NCI-H1417 treated with DMSO at 0.1 percent for 48 hours (cell line): ENCODE data around the gene GJD2.

ENCODE experiments used
- DNase-seq: peaks from one replicate; lab custom pipeline; 2025; lab: John Stamatoyannopoulos, UW

The GJD2 gene

DNA sequence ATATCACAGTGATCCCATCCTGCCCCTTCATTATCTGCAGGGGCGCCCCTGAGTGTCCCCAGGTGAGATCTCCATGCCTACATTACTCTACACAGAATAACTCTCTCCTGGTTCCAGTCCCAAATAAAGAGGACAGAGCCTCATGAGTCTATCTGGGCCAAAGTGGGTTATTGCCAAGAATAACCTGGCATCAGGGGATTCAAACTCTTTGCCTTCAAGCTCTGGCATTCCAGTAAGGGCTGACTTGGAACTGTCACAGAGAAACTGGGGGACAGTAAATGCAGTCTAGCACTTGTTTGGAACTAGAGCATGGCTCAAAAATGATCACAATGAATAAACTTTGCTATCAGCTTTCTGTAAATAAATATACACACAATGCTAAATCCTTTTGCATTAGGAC, 30.3 kb downstream of the GJD2 start:
- DNase-seq, result no peak

DNA sequence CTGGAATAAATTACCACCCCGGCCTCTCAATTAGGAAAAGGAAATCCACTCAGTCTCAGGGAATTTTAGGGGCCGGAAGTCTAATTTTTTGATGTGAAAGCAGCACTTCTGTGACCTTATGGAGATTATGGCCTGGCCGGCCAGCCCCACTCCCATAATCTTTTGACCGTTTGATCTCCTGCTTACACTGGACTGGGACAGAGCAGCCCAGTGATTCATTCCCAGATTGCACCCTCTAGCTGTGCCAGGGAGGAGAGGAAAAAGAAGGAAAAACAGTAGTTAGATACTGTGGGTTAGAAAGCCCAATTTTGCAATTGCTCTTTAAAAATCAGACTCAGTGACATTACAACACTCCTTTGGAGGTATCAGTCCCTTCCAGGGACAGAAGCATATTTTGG, 32.4 kb downstream of the GJD2 start:
- DNase-seq, result no peak

DNA sequence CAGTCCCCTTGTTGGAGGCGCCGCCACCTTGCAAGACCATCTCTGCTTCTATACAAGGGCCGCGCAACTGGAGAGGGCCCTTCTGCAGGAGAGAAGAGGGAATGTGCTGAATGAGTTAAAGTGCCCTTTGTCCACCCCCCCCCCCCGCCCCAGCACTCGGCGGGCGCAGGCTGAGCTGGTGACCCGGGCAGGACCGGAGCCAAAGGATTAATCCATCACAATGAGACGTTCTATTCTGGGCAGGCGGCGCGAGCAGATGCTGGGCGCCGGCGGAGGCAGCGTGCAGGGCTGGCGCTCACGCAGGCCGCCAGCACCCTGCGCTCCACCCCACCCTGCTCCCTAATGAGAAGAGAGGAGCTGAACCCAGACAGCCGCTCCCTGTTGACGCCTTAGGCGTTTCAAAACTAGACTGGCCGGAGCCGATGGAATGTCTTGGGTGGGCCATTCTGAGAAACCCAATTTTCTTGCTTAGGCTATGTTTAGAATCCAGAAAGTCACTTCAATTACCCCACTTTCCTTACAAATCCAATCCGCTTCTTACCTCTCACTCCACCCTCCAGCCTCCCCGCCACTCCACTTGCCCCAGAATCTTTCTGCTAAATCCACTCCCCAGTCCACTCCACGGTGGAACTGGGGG, 32.9 kb downstream of the GJD2 start:
- peak; percentile 60 for DNase-seq

DNA sequence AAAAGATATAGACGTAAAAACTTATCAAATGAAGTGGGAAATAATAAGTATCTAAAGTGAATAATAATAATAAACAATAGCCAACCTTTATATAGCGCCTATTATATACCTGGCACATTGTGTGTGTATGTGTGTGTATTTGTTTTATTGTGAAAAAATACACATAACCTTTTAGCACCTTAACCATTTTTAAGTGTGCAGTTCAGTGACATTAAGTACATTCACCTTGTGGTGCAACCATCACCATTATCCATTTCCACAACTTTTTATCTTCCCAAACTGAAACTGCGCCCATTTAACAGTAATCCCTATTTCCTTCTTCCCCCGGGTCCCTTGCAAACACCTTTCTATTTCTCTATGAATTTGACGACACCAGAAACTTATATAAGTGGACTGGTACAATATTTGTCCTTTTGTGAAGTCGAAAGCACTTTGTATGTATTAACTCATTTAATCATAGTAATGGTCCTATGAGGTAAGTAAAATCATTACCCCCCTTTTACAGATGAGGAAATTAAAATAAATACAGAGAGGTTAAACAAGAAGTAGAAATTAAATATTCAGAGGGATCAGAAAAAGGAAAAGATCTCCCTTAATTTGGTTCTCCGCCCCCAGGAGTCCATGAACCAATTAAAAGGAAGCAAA, 33.5 kb downstream of the GJD2 start:
- no peak for DNase-seq

DNA sequence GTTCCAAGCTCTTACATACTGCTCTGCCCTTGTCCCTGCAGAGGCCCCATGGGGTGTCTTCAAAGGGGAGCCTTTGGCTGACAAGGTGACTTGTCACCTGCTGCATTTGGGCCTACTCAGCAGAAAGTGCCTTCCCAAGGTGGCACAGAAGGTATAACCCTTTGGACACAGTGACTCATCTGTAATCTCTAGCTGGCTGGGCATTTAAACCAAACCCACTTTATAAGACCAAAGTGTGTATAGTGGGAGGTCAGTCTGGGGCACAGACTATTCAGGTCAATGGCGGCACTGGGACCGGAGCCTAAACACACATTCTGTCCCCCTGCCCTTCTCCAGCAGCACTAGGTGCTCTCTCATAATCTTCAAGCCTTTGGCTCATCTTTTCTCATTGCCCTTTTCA, 35.1 kb downstream of the GJD2 start:
- DNase-seq, result no peak

DNA sequence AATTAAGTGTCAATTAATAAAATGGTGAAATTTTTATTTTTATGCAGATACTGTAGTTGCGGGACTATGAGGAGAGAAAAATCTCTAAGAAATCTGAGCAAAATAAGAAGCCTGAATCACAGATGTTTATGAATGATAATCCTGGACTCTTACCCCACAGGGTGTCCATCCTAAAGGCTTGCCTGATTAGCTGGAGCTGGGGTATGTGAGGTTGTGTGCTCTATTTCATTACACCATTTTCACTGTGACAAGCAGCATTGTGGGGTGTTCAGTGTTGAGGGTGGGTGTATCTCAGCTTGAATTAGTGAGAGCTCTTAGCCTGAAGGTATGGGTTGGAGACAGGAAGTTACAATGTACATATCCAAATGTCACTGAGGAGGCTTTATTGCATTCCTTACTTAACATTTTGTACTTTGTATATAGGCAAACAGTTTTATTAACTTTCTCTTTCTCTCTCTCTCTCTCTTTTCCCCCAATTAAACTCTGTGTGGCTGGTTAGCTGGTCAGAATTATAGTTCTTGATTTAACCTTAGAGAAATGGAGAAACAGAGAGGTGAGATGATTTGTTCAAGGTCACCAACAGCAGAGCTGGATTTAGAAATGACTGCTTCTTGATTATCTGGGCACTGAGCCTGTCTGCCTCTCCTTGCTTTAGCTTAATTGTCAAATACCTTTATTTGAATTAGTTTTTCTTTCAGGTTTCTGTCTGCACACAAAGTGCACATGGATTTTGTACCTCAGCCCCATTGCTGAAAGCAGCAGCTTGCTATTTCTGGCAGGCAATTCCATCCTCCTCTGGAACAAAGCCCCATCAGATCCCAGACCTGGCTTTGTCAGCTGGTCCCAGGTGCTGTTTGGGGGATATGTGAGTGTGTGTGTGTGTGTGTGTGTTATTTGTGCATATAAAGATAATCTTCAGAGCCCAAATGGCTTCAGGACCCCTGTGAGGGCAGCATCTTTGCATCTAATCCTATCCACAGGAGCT, 35.8 kb downstream of the GJD2 start:
- no peak for DNase-seq

DNA sequence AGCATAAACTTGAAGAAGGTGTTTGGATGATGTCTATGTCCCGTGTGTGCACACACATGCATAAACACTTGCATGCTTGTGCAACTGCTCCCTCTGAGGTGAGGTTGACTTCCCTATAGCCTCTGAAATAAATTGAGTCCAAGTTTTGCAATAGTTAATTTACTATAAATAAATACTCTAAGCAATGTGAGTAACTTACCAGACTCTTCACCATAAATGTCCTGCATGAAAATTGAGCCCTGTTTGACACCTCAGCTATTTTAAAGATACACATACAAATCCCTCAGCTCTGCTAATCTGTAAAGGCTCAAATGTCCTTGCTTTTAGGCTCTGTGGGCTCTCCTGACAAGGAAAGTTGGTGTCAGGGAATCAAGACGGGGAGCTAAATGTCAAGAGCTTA, 37.1 kb downstream of the GJD2 start:
- no peak for DNase-seq

DNA sequence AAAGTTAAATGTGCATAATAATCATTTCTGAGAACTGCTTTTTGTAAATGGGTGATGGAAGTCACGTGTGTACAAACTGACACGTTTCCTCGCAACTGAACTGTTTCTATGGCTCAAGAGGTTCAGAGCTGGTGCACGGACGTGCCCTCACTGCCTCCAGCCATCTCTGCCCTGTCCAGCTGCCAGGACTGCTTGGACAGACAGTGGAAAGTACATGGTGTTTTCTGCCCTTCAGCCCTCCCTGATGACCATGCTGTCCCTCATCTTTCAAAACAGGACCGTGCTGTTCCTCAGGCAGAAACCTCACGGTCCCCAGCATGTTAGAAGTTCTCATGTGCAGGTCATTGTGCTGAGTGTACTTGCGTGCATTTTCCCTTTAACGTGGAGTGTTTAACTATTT, 38.7 kb downstream of the GJD2 start:
- no peak for DNase-seq

DNA sequence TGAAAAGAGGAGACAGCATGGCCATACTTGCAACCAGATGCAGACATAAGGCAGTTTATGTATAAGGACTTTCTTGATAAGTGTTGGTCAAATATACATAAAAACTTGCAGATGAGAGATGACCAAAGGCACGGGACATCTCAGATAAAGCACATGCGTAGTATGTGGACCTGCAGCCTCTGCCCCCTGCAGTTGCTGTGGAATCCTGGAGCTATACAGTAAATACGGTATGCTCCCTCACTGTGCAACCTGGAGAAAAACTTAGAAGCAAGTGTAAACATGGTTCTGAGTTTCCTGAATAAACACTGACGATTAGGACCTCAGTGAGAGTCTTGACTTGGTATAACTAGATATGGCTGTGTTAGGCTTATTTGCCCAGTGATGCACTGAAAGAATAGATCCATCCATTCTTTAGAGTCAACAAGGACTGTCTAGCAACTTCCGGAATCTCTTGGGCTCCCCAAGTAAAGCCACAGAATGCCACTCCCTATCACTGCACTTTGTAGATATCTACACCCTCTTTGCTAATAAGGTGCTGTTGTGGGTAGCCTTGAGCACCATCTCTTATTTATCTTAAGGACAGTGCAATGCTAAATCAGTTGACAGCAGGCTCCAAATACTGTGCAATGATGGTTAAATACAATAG, 40.2 kb downstream of the GJD2 start:
- DNase-seq, result no peak

DNA sequence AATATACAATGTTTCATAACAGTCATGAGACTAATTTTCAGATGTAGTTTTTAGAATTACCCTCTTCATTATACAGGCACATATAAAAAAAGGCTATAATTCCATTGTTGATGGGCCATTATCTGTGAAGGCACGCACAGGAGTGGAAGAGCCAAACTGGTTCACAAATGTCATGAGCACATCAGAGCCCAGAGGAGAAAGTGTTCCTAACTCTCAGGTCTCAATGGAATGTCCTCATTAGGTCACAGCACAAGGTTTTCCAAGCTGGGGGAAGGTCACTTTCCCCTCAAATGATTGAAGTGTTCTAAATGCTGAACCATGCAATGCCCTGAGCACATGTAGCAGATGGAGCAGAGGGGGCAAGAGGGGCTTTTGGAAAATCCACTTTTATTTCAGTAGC, 41.2 kb downstream of the GJD2 start:
- no peak for DNase-seq

DNA sequence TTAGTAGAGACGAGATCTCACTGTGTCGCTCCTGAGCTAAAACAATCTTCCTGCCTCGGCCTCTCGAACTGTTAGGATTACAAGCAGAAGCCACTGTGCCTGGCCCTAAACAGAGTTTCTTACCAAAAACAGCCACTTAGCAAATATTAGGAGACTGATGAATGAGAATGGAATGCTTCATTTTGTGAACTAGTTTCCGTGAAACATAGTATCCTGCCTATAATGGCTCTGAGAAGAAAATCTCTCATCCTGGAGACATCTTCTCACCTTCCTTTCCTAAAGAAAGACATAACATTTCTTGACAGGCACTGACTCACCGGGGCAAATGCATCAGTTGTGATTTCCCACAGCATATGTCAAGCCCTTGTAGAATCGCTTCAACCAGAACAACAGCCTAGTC, 44.9 kb downstream of the GJD2 start:
- no peak for DNase-seq

DNA sequence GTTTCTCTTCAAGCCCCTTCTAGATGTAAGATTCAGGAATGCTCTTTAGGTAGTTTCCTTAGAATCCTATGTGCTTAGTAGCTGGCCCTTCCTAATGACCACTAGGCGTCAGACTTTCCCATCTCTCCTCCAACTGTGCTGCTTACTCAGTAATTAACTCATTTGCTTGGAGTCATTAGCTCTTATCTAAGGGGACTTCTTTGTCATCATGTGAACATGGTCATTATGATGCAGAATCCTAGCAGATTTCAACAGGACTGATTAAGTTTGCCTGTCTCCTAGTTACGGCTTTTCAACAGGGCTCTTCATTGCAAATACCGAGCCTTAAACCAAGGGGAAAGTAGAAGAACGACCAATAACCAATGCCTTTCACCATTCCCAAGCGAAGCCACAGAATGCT, 46.4 kb downstream of the GJD2 start:
- peak; percentile 24 for DNase-seq

DNA sequence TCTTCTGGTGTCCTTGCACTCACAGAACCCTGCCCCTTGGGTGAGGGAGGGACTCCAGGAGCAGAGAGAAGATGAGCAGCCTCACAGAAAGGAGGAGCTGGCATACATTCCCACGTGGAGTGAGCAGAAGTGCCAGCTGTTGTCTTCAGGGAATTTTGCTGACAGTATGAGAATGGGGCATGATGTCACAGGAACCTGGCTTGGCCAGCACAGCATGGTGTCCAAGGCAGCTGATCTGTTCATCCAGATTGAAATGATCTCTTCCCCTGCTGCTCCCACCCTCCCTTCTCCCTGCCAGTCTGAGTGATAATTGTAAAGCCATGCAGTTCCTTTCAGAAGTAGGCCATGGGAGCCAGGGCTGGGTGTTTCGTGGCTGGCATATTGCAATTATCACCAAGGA, 53.3 kb downstream of the GJD2 start:
- no peak for DNase-seq
